Central memory CD4-positive, alpha-beta T cell (primary cell): ENCODE results near the gene HS6ST3.

Experiments used
- DNase-seq: peaks from one replicate; pipeline ENCODE4 v3.0.0; 2022

The HS6ST3 gene

GRCh38 chr13:96673825-96674224, 583.9 kb downstream of the HS6ST3 start:
- DNase-seq: no peak

- no peak for DNase-seq
Measured at GRCh38 chr13:96677029-96677428, 587.1 kb downstream of the HS6ST3 start.

- no peak for DNase-seq
Measured at GRCh38 chr13:96678801-96679200, 588.9 kb downstream of the HS6ST3 start.

GRCh38 chr13:96680898-96681297, 591.0 kb downstream of the HS6ST3 start:
- no peak for DNase-seq

GRCh38 chr13:96681766-96682165, 591.9 kb downstream of the HS6ST3 start:
- DNase-seq: no peak

GRCh38 chr13:96684469-96684868, 594.6 kb downstream of the HS6ST3 start:
- no peak for DNase-seq

- DNase-seq: no peak
Measured at GRCh38 chr13:96684907-96685306, 595.0 kb downstream of the HS6ST3 start.

- no peak for DNase-seq
Measured at GRCh38 chr13:96686286-96686685, 596.4 kb downstream of the HS6ST3 start.

- no peak for DNase-seq
Measured at GRCh38 chr13:96687191-96687590, 597.3 kb downstream of the HS6ST3 start.

GRCh38 chr13:96690998-96691397, 601.1 kb downstream of the HS6ST3 start:
- no peak for DNase-seq

GRCh38 chr13:96696389-96696900, 606.5 kb downstream of the HS6ST3 start:
- no peak for DNase-seq

- no peak for DNase-seq
Measured at GRCh38 chr13:96700657-96701056, 610.8 kb downstream of the HS6ST3 start.

GRCh38 chr13:96707146-96707545, 617.2 kb downstream of the HS6ST3 start:
- no peak for DNase-seq

GRCh38 chr13:96710166-96710862, 620.4 kb downstream of the HS6ST3 start:
- DNase-seq: no peak

- no peak for DNase-seq
Measured at GRCh38 chr13:96720446-96720845, 630.5 kb downstream of the HS6ST3 start.

GRCh38 chr13:96726651-96727050, 636.7 kb downstream of the HS6ST3 start:
- no peak for DNase-seq

GRCh38 chr13:96728463-96728862, 638.6 kb downstream of the HS6ST3 start:
- no peak for DNase-seq

GRCh38 chr13:96730676-96731075, 640.8 kb downstream of the HS6ST3 start:
- DNase-seq: no peak

- no peak for DNase-seq
Measured at GRCh38 chr13:96734499-96734898, 644.6 kb downstream of the HS6ST3 start.

- no peak for DNase-seq
Measured at GRCh38 chr13:96741779-96742178, 651.9 kb downstream of the HS6ST3 start.

- no peak for DNase-seq
Measured at GRCh38 chr13:96743296-96744089, 653.6 kb downstream of the HS6ST3 start.

GRCh38 chr13:96744367-96745331, 654.7 kb downstream of the HS6ST3 start:
- no peak for DNase-seq

- no peak for DNase-seq
Measured at GRCh38 chr13:96746886-96747285, 657.0 kb downstream of the HS6ST3 start.
